Fibroblast of skin of abdomen (primary cell): Measurements from ENCODE around the gene HADHA.

Experiments
- DNase-seq: peaks from one replicate; pipeline ENCODE4 v3.0.0-alpha.2; 2013

The HADHA gene

GRCh38 chr2:26191316-26192159 is 52.9 kb downstream of the HADHA start:
- no peak for DNase-seq

- no peak for DNase-seq
These were observed 54.1 kb downstream of the HADHA start for GRCh38 chr2:26190369-26190768.

GRCh38 chr2:26189751-26190150 is 54.7 kb downstream of the HADHA start:
- no peak for DNase-seq

- DNase-seq = no peak
These were observed 55.3 kb downstream of the HADHA start for GRCh38 chr2:26189123-26189522.

- no peak for DNase-seq
These were observed 56.8 kb downstream of the HADHA start for GRCh38 chr2:26187537-26188104.

GRCh38 chr2:26187114-26187513 is 57.3 kb downstream of the HADHA start:
- DNase-seq = no peak

GRCh38 chr2:26185954-26186770 is 58.3 kb downstream of the HADHA start:
- DNase-seq = no peak

- no peak for DNase-seq
These were observed 59.0 kb downstream of the HADHA start for GRCh38 chr2:26185304-26185928.

- DNase-seq = peak; percentile 82
These were observed 59.7 kb downstream of the HADHA start for GRCh38 chr2:26184555-26185303.

- DNase-seq = no peak
These were observed 60.3 kb downstream of the HADHA start for GRCh38 chr2:26184121-26184520.

GRCh38 chr2:26182887-26183630 is 61.4 kb downstream of the HADHA start:
- DNase-seq = no peak

- no peak for DNase-seq
These were observed 62.0 kb downstream of the HADHA start for GRCh38 chr2:26182441-26182840.

GRCh38 chr2:26179446-26179913 is 65.0 kb downstream of the HADHA start:
- DNase-seq = no peak

GRCh38 chr2:26178746-26179436 is 65.5 kb downstream of the HADHA start:
- DNase-seq = peak; percentile 20

GRCh38 chr2:26178246-26178645 is 66.2 kb downstream of the HADHA start:
- no peak for DNase-seq

- no peak for DNase-seq
These were observed 67.3 kb downstream of the HADHA start for GRCh38 chr2:26177122-26177521.

GRCh38 chr2:26176279-26176615 is 68.2 kb downstream of the HADHA start:
- no peak for DNase-seq

- DNase-seq = no peak
These were observed 68.8 kb downstream of the HADHA start for GRCh38 chr2:26175466-26176278.

GRCh38 chr2:26174691-26175465 is 69.6 kb downstream of the HADHA start:
- DNase-seq = no peak
